H1 (cell line): Measurements from ENCODE around the gene CCDC178. TPM values are rescaled to one million over a fixed set of nuclear protein-coding genes. Genes with fewer than 3 reads are reported as not detected.

Experiments used
- CTCF ChIA-PET: fragments of 300-600 bp; sonication (Branson Sonifier 250); formaldehyde crosslinking; loops from one replicate; lab custom pipeline; 2021; ENCODE audit not compliant: partially characterized antibody; lab: Charles Lee
- POLR2A ChIA-PET: fragments of 300-600 bp; sonication (Branson Sonifier 250); formaldehyde crosslinking; loops from one replicate; lab custom pipeline; 2021; ENCODE audit warnings: inconsistent platforms; ENCODE audit not compliant: partially characterized antibody; lab: Charles Lee
- DNase-seq, 2 experiments: peaks; one replicate each; pipeline versions ENCODE4 v3.0.0 to v3.0.0-alpha.2; 2010 to 2022; ENCODE audit warnings: low spot score in 2 of 2, low read depth in 1 of 2, mixed read lengths in 1 of 2
- FAIRE-seq: peaks from 2 replicates; lab custom pipeline; 2011; peaks lifted over from hg19 to GRCh38; lab: Jason Lieb, UNC
- H2AFZ ChIP-seq: 2 replicates; pipeline ENCODE4 v1.8.1; 2012; ENCODE audit warnings: low read length, inconsistent platforms
- H2AK5ac ChIP-seq: 2 replicates; pipeline ENCODE4 v1.6.1; 2013; ENCODE audit warnings: low read depth, low read length
- H2BK120ac ChIP-seq: replicated peaks from 2 replicates; pipeline ENCODE3; 2013; ENCODE audit warnings: low read depth, low read length, inconsistent platforms
- H2BK12ac ChIP-seq: 2 replicates; pipeline ENCODE4 v1.6.1; 2013; ENCODE audit warnings: low read depth, low read length
- H2BK15ac ChIP-seq: 2 replicates; pipeline ENCODE4 v1.6.1; 2013; ENCODE audit warnings: low read length
- H2BK20ac ChIP-seq: 2 replicates; pipeline ENCODE4 v1.6.1; 2013; ENCODE audit warnings: low read length
- H2BK5ac ChIP-seq: 2 replicates; pipeline ENCODE4 v1.6.1; 2013; ENCODE audit warnings: low read depth, low read length
- H3K14ac ChIP-seq: 2 replicates; pipeline ENCODE4 v1.6.1; 2013; ENCODE audit warnings: inconsistent platforms; ENCODE audit not compliant: insufficient read length
- H3K18ac ChIP-seq: 2 replicates; pipeline ENCODE4 v1.6.1; 2013; ENCODE audit warnings: low read length; ENCODE audit errors: extremely low read depth
- H3K23ac ChIP-seq: 2 replicates; pipeline ENCODE4 v1.6.1; 2013; ENCODE audit warnings: inconsistent platforms; ENCODE audit not compliant: insufficient read length
- H3K23me2 ChIP-seq: 2 replicates; pipeline ENCODE4 v1.6.1; 2013; ENCODE audit warnings: low read depth, low read length
- H3K27ac ChIP-seq: 2 replicates; pipeline ENCODE4 v1.6.1; 2011; ENCODE audit warnings: low read depth, low read length, inconsistent platforms
- H3K27me3 ChIP-seq, 4 experiments: replicated peaks in 1 of 4; 1 replicate in 1 of 4; 2 replicates in 3 of 4; pipeline versions ENCODE4 v1.6.1 to v1.8.1; 2011 to 2013; ENCODE audit warnings: low read length in 3 of 4, mild to moderate bottlenecking in 3 of 4, inconsistent platforms in 2 of 4, mixed read lengths in 2 of 4, moderate library complexity in 1 of 4; ENCODE audit not compliant: control insufficient read depth in 3 of 4, insufficient read depth in 3 of 4; ENCODE audit errors: extremely low read depth in 1 of 4
- H3K36me3 ChIP-seq, 4 experiments: 2 replicates each; pipeline versions ENCODE4 v1.6.1 to v1.8.1; 2011 to 2013; ENCODE audit warnings: mild to moderate bottlenecking in 4 of 4, low read length in 3 of 4, moderate library complexity in 2 of 4, control low read depth in 1 of 4, inconsistent platforms in 1 of 4; ENCODE audit not compliant: insufficient read depth in 4 of 4, control insufficient read depth in 2 of 4
- H3K4ac ChIP-seq: replicated peaks from 2 replicates; pipeline ENCODE3; 2013; ENCODE audit warnings: low read length, low read depth, mixed read lengths, inconsistent platforms; ENCODE audit not compliant: insufficient read length
- H3K4me1 ChIP-seq, 4 experiments: replicated peaks in 1 of 4; 1 replicate in 1 of 4; 2 replicates in 3 of 4; pipeline versions ENCODE4 v1.6.1 to v1.8.1; 2011 to 2013; ENCODE audit warnings: low read length in 3 of 4, inconsistent platforms in 2 of 4, mixed read lengths in 1 of 4; ENCODE audit not compliant: insufficient read depth in 4 of 4, control insufficient read depth in 3 of 4
- H3K4me2 ChIP-seq, 2 experiments: 2 replicates each; pipeline versions ENCODE4 v1.6.1 to v1.8.1; 2011 to 2013; ENCODE audit warnings: low read depth in 2 of 2, low read length in 2 of 2, control low read depth in 1 of 2, inconsistent platforms in 1 of 2, mild to moderate bottlenecking in 1 of 2; ENCODE audit not compliant: insufficient read depth in 1 of 2
- H3K4me3 ChIP-seq, 4 experiments: fragments of 200-600, 300-600 bp in 1 of 4; sonication (generic), shearing (Covaris generic), sonication (Bioruptor Twin) in 1 of 4; 2 replicates each; pipeline versions ENCODE4 v1.5.1 to v1.8.1; 2011 to 2016; ENCODE audit warnings: low read length in 4 of 4, low read depth in 3 of 4, control low read depth in 2 of 4, inconsistent platforms in 2 of 4, mild to moderate bottlenecking in 2 of 4, mixed read lengths in 1 of 4, moderate library complexity in 1 of 4; ENCODE audit not compliant: insufficient read depth in 2 of 4; ENCODE audit errors: extremely low read depth in 1 of 4
- H3K56ac ChIP-seq: replicated peaks from 2 replicates; pipeline ENCODE3; 2013; ENCODE audit warnings: low read depth, mild to moderate bottlenecking, mixed read lengths, low read length, inconsistent platforms; ENCODE audit not compliant: insufficient read length
- H3K79me1 ChIP-seq: 2 replicates; pipeline ENCODE4 v1.6.1; 2013; ENCODE audit warnings: low read depth, low read length, control low read depth
- H3K79me2 ChIP-seq, 2 experiments: 2 replicates each; pipeline versions ENCODE4 v1.6.1 to v1.8.1; 2012 to 2013; ENCODE audit warnings: low read length in 2 of 2, mild to moderate bottlenecking in 2 of 2, inconsistent platforms in 1 of 2; ENCODE audit not compliant: insufficient read depth in 2 of 2, control insufficient read depth in 1 of 2
- H3K9ac ChIP-seq, 4 experiments: replicated peaks in 1 of 4; 1 replicate in 1 of 4; 2 replicates in 3 of 4; pipeline versions ENCODE4 v1.6.1 to v1.8.1; 2011 to 2013; ENCODE audit warnings: low read depth in 3 of 4, low read length in 3 of 4, control low read depth in 2 of 4, mild to moderate bottlenecking in 2 of 4, moderate library complexity in 2 of 4, inconsistent platforms in 1 of 4; ENCODE audit errors: extremely low read depth in 1 of 4
- H3K9me3 ChIP-seq, 2 experiments: 2 replicates each; pipeline versions ENCODE4 v1.6.1 to v1.8.1; 2012 to 2013; ENCODE audit warnings: mild to moderate bottlenecking in 2 of 2, moderate library complexity in 2 of 2, control low read depth in 1 of 2, inconsistent platforms in 1 of 2, low read depth in 1 of 2, low read length in 1 of 2, mixed read lengths in 1 of 2; ENCODE audit not compliant: insufficient read depth in 2 of 2
- H4K20me1 ChIP-seq, 2 experiments: replicated peaks in 1 of 2; 2 replicates each; pipeline versions ENCODE3 to v1.8.1; 2011 to 2013; ENCODE audit warnings: inconsistent platforms in 2 of 2, low read length in 2 of 2, mild to moderate bottlenecking in 1 of 2; ENCODE audit not compliant: insufficient read depth in 2 of 2, control insufficient read depth in 1 of 2
- H4K5ac ChIP-seq: 2 replicates; pipeline ENCODE4 v1.6.1; 2013; ENCODE audit warnings: low read length, low read depth, mixed read lengths, inconsistent platforms; ENCODE audit not compliant: insufficient read length
- H4K8ac ChIP-seq: 2 replicates; pipeline ENCODE4 v1.8.0; 2013; ENCODE audit warnings: mild to moderate bottlenecking, moderate library complexity, low read length, inconsistent platforms; ENCODE audit not compliant: insufficient read depth; ENCODE audit errors: extremely low read depth
- H4K91ac ChIP-seq: replicated peaks from 2 replicates; pipeline ENCODE3; 2013; ENCODE audit warnings: low read length, mixed read lengths, inconsistent platforms; ENCODE audit not compliant: insufficient read length
- CHD2 ChIP-seq: IDR thresholded peaks from 2 replicates; pipeline ENCODE4 v1.6.1; 2012; ENCODE audit warnings: low read length, improper control_type of control experiment
- CREB1 ChIP-seq: IDR thresholded peaks from 2 replicates; pipeline ENCODE4 v1.6.1; 2012; ENCODE audit warnings: inconsistent platforms
- EGR1 ChIP-seq: IDR thresholded peaks from 2 replicates; pipeline ENCODE4 v1.6.1; 2011; ENCODE audit warnings: low read depth, low read length, borderline replicate concordance
- GTF2F1 ChIP-seq: IDR thresholded peaks from 2 replicates; pipeline ENCODE4 v1.6.1; 2012; ENCODE audit warnings: low read depth, low read length, improper control_type of control experiment, borderline replicate concordance
- TAF1 ChIP-seq: IDR thresholded peaks from 2 replicates; pipeline ENCODE4 v1.6.1; 2011; ENCODE audit warnings: mild to moderate bottlenecking, low read depth, low read length
- WGBS, 2 experiments: shearing (Covaris generic) in 1 of 2; methylation state at CpG; one replicate each; pipeline versions ENCODE4 v1.1.6 to v1.1.7; 2013 to 2015; ENCODE audit warnings: low lambda C conversion rate in 2 of 2, mixed read lengths in 2 of 2, inconsistent platforms in 1 of 2, low coverage in 1 of 2, missing lambda C conversion rate in 1 of 2; ENCODE audit not compliant: insufficient replicate concordance in 2 of 2, insufficient coverage in 1 of 2, insufficient read length in 1 of 2; ENCODE audit errors: extremely low coverage in 1 of 2, missing lambda C conversion rate in 1 of 2; 5-methylcytosine and 5-hydroxymethylcytosine counted together
- polyA plus RNA-seq, 7 experiments: library from polyadenylated mRNA; depleted of rRNA in 3 of 7; stranded (reverse) in 5 of 7; unstranded in 2 of 7; fragments of >200 nt in 5 of 7; fragments of 200-250 nt in 2 of 7; gene quantifications; 1 replicate in 5 of 7; 2 replicates in 1 of 7; 4 replicates in 1 of 7; pipeline versions ENCODE4 v1.2.1 to v1.2.3, GENCODE V29; 2011 to 2013; ENCODE audit warnings: missing spikeins in 2 of 7, mixed read lengths in 2 of 7
- total RNA-seq: library from RNA; stranded (reverse); fragmentation: NEBNext Ultra II Directional; extraction: Animal tissue kit (Norgen Biotek cat#: 25700); gene quantifications from 2 replicates; pipeline ENCODE4 v1.2.1, GENCODE V29; 2021

The CCDC178 gene
- total and polyA plus RNA-seq, 2 of the 8 experiments (the other 6 are each of a cell fraction or from before 2014, with no cell fraction given), result not detected

DNA sequence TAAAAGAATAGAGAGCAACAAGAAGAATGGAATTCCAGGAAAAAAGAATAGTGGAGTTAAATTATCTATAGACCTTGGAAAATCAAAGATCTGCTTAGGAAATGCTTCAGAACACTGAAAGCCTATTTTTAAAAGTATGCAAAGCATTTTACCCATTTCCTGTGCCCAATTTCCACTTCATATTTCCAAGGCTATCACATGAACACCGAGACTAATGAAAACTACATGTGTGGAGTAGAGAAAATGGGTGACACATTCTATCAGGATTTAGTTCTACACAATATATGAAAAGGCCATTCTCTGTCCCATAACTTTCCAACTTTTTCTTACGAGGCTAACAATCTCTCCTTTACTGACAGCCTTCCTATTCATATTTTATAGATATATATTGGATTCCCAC lies 279.4 kb downstream of the CCDC178 start:
- TF ChIP-seq EGR1 (no peak), CREB1 (no peak), CHD2 (no peak), TAF1 (no peak), GTF2F1 (no peak)
- 90% methylated on average over 2 of the region's 2 CpGs; no CpG with 5 or more reads in 1 of the 2 experiments for WGBS, 2 experiments
- H3K27ac ChIP-seq, result no peak overlapping the region
- no peak overlapping the region for H2BK12ac ChIP-seq
- no peak overlapping the region for H2AK5ac ChIP-seq
- no peak overlapping the region for H2AFZ ChIP-seq
- H2BK20ac ChIP-seq, result no peak overlapping the region
- no peak overlapping the region for H2BK120ac ChIP-seq
- no peak overlapping the region for H2BK5ac ChIP-seq
- H3K14ac ChIP-seq, result no peak overlapping the region
- no peak overlapping the region for H3K56ac ChIP-seq
- no peak overlapping the region for H2BK15ac ChIP-seq
- FAIRE-seq (no peak), DNase-seq (no peak)
- no peaks in the 10 kb centered on the region for H3K4me1 ChIP-seq
- H3K36me3 ChIP-seq, result no peaks in the 10 kb centered on the region
- no peaks in the 10 kb centered on the region for H3K9me3 ChIP-seq
- CTCF ChIA-PET, result no interaction called here
- H3K79me2 ChIP-seq, result no peaks in the 10 kb centered on the region
- no peak overlapping the region for H4K5ac ChIP-seq
- H3K4me3 ChIP-seq, result no peak overlapping the region
- H4K8ac ChIP-seq, result no peak overlapping the region
- H4K20me1 ChIP-seq, result no peaks in the 10 kb centered on the region
- H3K23ac ChIP-seq, result no peak overlapping the region
- POLR2A ChIA-PET, result no interaction called here
- H3K23me2 ChIP-seq, result no peaks in the 10 kb centered on the region
- no peak overlapping the region for H3K9ac ChIP-seq
- no peak overlapping the region for H4K91ac ChIP-seq
- no peak overlapping the region for H3K4me2 ChIP-seq
- no peak overlapping the region for H3K18ac ChIP-seq
- H3K4ac ChIP-seq, result no peak overlapping the region
- no peaks in the 10 kb centered on the region for H3K27me3 ChIP-seq
- H3K79me1 ChIP-seq, result no peaks in the 10 kb centered on the region
